ENCODE measurements around the gene CDC40. TPM values are rescaled to one million over a fixed set of nuclear protein-coding genes. Genes with fewer than 3 reads are reported as not detected.
A peak's percentile ranks its signal among the peaks of the same experiment; 100 is the strongest.

CDC40 gene
- total RNA-seq, 1 donor from 2014 or later, result 15.2 TPM

DNA sequence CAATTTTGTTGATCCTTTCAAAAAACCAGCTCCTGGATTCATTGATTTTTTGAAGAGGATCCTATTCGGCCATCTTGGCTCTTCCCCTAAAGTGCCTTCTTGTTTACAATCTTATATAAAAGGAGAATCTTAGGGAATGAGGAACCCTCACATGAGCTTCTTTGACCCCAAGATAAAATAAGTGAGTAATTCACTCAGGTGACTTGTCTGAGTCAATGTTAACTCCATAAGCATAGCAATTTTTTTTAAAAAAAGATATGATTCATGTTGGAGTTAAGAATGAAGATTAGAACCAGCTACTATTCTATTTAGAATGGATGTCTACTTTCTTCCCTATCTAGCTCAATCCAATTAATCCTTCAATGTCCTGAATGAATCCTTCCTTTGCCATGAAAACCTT lies 21.7 kb upstream of the CDC40 start:
- TF ChIP-seq CTCF (IDR thresholded peaks at IDR 0.05), result no peak
- Mint-ChIP-seq H3K4me1 (ENCODE audit: low read depth) (no peaks in the 10 kb centered on the region), H3K27ac (ENCODE audit: unreplicated experiment) (no peak overlapping the region), H3K9me3 (ENCODE audit: low read depth) (no peaks in the 10 kb centered on the region), H3K36me3 (ENCODE audit: low read depth) (no peaks in the 10 kb centered on the region), H3K27me3 (ENCODE audit: low read depth) (no peaks in the 10 kb centered on the region), H3K4me3 (ENCODE audit: unreplicated experiment) (no peak overlapping the region)
- DNase-seq (ENCODE audit: low spot score), result no peak

DNA sequence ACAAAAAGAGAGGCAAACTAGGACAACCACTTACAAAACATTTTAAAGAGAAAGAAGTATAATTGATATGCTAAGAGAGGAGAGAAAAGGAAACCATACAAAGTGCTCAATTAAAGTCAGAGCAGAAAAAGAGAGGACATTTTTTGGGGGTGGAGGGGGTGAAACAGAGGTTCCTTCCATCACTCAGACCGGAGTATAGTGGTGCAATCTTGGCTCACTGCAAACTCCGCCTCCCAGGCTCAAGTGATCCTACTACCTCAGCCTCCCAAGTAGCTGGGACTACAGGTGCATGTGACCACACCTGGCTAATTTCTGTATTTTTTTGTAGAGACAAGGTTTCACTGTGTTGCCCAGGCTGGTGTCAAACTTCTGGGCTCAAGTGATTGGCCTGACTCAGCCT lies 10.1 kb upstream of the CDC40 start:
- no peaks in the 10 kb centered on the region for H3K36me3 Mint-ChIP-seq (ENCODE audit: low read depth)
- TF ChIP-seq CTCF (IDR thresholded peaks at IDR 0.05), result no peak
- no peak for DNase-seq (ENCODE audit: low spot score)
- H3K27me3 Mint-ChIP-seq (ENCODE audit: low read depth), result no peaks in the 10 kb centered on the region
- H3K9me3 Mint-ChIP-seq (ENCODE audit: low read depth), result no peaks in the 10 kb centered on the region
- H3K4me3 Mint-ChIP-seq (ENCODE audit: unreplicated experiment), result no peak overlapping the region
- H3K4me1 Mint-ChIP-seq (ENCODE audit: low read depth), result no peaks in the 10 kb centered on the region
- H3K27ac Mint-ChIP-seq (ENCODE audit: unreplicated experiment), result no peak overlapping the region

- no peak overlapping the region for H3K4me3 Mint-ChIP-seq (ENCODE audit: unreplicated experiment)
- no peak for TF ChIP-seq CTCF (IDR thresholded peaks at IDR 0.05)
- no peaks in the 10 kb centered on the region for H3K9me3 Mint-ChIP-seq (ENCODE audit: low read depth)
- H3K27me3 Mint-ChIP-seq (ENCODE audit: low read depth), result no peaks in the 10 kb centered on the region
- H3K27ac Mint-ChIP-seq (ENCODE audit: unreplicated experiment), result no peak overlapping the region
- no peak for DNase-seq (ENCODE audit: low spot score)
- peaks cover 9% of the 10 kb centered on the region for H3K4me1 Mint-ChIP-seq (ENCODE audit: low read depth)
- no peaks in the 10 kb centered on the region for H3K36me3 Mint-ChIP-seq (ENCODE audit: low read depth)
These were observed 6.6 kb upstream of the CDC40 start for GRCh38 chr6:110173506-110174132.

DNA sequence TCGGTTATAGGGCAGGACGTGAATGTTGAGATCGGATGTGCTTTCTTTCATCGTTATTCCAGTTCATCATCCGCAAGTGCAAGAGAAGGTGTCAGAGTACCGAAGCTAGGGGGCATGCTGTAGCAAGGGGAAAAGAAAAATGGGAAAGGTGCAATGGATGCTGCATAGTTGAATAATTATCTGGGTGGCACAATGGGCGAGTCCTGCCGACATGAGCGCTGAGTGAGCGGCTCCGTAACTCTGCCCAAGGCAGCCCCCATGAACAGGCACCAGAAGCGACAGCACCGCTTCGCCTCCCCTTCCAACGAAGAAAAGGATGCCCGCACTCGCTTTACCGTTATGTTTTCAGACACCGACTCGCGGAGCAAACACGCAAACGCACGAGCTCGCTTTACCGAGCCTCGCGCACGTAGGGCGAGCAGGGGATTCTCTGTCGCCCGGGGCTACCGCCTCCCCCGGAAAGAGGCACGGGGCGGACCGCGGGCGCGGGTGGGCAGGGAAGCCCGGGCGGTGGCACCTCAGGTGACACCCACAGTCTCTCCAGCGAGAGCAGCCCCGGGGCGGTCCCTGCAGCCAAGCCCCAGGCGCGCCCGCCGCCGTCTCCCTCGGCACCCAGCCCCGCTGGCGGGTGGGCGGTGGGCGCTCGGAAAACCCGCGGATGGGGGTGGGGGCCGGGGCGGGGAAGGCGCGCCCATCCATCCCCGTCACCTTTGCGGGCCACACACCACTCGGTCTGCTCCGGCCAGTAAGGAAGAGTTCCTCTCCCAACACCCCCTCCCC lies 1.4 kb upstream of the CDC40 start:
- Mint-ChIP-seq H3K9me3 (ENCODE audit: low read depth) (no peaks in the 10 kb centered on the region), H3K36me3 (ENCODE audit: low read depth) (no peaks in the 10 kb centered on the region)
- TF ChIP-seq CTCF (IDR thresholded peaks at IDR 0.05), result peak; percentile 84

GRCh38 chr6:110179406-110180227 lies 610 bp upstream of the CDC40 start, which contains the start of gene WASF1:
TSS of gene WASF1 (minus strand) at chr6:110179670. CDS start at chr6:110127601, 52,069 bp downstream.
- Mint-ChIP-seq H3K36me3 (ENCODE audit: low read depth) (no peaks in the 10 kb centered on the region), H3K9me3 (ENCODE audit: low read depth) (no peaks in the 10 kb centered on the region), H3K4me1 (ENCODE audit: low read depth) (peaks cover 9% of the 10 kb centered on the region), H3K4me3 (ENCODE audit: unreplicated experiment) (peak within 1 kb of the TSS; percentile 81), H3K27ac (ENCODE audit: unreplicated experiment) (peak within 1 kb of the TSS; percentile 99), H3K27me3 (ENCODE audit: low read depth) (no peaks in the 10 kb centered on the region)
- no peak for TF ChIP-seq CTCF (IDR thresholded peaks at IDR 0.05)
- DNase-seq (ENCODE audit: low spot score), result peak; percentile 96

More for the DNA sequence above, 1.4 kb upstream of the CDC40 start:
- peak; percentile 83 for DNase-seq (ENCODE audit: low spot score)
- peaks cover 9% of the 10 kb centered on the region for H3K4me1 Mint-ChIP-seq (ENCODE audit: low read depth)
- H3K4me3 Mint-ChIP-seq (ENCODE audit: unreplicated experiment), result peak overlapping the region; percentile 81
- H3K27me3 Mint-ChIP-seq (ENCODE audit: low read depth), result no peaks in the 10 kb centered on the region
- H3K27ac Mint-ChIP-seq (ENCODE audit: unreplicated experiment), result peak overlapping the region; percentile 99
